PFSK-1 (cell line): Measurements from ENCODE around the gene GRB10.

ENCODE experiments used
- FOXP2 ChIP-seq: optimal IDR thresholded peaks from 2 replicates; pipeline ENCODE3; 2011; ENCODE audit warnings: borderline replicate concordance, control low read depth, inconsistent platforms; ENCODE audit not compliant: insufficient read depth; ENCODE audit errors: extremely low read length, extremely low read depth
- POLR2AphosphoS5 ChIP-seq: IDR thresholded peaks from 2 replicates; pipeline ENCODE4 v1.6.1; 2012; ENCODE audit warnings: low read depth, mild to moderate bottlenecking, control low read depth, low read length, moderate library complexity
- SIN3A ChIP-seq: IDR thresholded peaks from 2 replicates; pipeline ENCODE4 v1.6.1; 2012; ENCODE audit warnings: mild to moderate bottlenecking, low read length, moderate library complexity, borderline replicate concordance; ENCODE audit not compliant: insufficient read depth
- TAF1 ChIP-seq: IDR thresholded peaks from 2 replicates; pipeline ENCODE4 v1.6.1; 2012; ENCODE audit warnings: low read length, control low read depth, borderline replicate concordance; ENCODE audit not compliant: insufficient read depth
- TF ChIP-seq, protein P1 (sequence below), 2 experiments: IDR thresholded peaks; 2 replicates each; pipeline versions ENCODE4 v1.6.1 to v1.8.0; 2011 to 2012; ENCODE audit warnings: low read depth in 2 of 2, low read length in 2 of 2, control low read depth in 1 of 2, inconsistent platforms in 1 of 2, mild to moderate bottlenecking in 1 of 2, moderate library complexity in 1 of 2; ENCODE audit not compliant: insufficient read depth in 1 of 2

Gene GRB10

GRCh38 chr7:50826371-50827172 is 43.9 kb upstream of the GRB10 start:
- TF ChIP-seq FOXP2 (no peak), POLR2AphosphoS5 (no peak), SIN3A (no peak), TAF1 (no peak)

DNA sequence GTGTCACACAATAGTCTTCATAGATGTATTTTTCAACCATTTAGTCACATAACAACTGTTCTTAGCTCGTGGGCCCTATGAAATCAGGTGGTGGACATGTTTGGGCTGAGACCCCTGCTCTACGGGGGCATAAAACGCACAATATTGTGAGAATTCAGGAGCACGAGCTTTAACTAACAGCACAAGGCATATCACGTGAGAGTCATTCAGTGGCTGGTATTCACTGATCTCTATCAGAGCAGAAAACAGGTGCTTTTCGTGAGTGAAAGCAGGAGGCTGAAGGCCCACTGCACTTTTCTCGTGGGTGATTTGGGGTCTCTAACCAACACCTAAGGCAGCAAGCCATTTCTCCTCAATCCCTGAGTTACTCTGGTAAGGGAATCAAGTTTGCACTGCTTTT is 42.8 kb upstream of the GRB10 start:
- TF ChIP-seq TAF1 = no peak
- no peak for TF ChIP-seq SIN3A
- TF ChIP-seq FOXP2 = no peak
- no peak for TF ChIP-seq POLR2AphosphoS5
- TF ChIP-seq, protein P1, sequence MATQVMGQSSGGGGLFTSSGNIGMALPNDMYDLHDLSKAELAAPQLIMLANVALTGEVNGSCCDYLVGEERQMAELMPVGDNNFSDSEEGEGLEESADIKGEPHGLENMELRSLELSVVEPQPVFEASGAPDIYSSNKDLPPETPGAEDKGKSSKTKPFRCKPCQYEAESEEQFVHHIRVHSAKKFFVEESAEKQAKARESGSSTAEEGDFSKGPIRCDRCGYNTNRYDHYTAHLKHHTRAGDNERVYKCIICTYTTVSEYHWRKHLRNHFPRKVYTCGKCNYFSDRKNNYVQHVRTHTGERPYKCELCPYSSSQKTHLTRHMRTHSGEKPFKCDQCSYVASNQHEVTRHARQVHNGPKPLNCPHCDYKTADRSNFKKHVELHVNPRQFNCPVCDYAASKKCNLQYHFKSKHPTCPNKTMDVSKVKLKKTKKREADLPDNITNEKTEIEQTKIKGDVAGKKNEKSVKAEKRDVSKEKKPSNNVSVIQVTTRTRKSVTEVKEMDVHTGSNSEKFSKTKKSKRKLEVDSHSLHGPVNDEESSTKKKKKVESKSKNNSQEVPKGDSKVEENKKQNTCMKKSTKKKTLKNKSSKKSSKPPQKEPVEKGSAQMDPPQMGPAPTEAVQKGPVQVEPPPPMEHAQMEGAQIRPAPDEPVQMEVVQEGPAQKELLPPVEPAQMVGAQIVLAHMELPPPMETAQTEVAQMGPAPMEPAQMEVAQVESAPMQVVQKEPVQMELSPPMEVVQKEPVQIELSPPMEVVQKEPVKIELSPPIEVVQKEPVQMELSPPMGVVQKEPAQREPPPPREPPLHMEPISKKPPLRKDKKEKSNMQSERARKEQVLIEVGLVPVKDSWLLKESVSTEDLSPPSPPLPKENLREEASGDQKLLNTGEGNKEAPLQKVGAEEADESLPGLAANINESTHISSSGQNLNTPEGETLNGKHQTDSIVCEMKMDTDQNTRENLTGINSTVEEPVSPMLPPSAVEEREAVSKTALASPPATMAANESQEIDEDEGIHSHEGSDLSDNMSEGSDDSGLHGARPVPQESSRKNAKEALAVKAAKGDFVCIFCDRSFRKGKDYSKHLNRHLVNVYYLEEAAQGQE (IDR thresholded peaks at IDR 0.05; ENCODE audit: insufficient read depth in 1 of 2, low read depth in 2 of 2, low read length in 2 of 2) = no peak

- TF ChIP-seq POLR2AphosphoS5 (no peak), FOXP2 (no peak), SIN3A (no peak), TAF1 (no peak)
- TF ChIP-seq, protein P1 (IDR thresholded peaks at IDR 0.05; ENCODE audit: insufficient read depth in 1 of 2, low read depth in 2 of 2, low read length in 2 of 2) = no peak
These were observed 42.2 kb upstream of the GRB10 start for GRCh38 chr7:50824882-50825281.

GRCh38 chr7:50822706-50823105 is 40.0 kb upstream of the GRB10 start:
- no peak for TF ChIP-seq POLR2AphosphoS5
- no peak for TF ChIP-seq SIN3A
- no peak for TF ChIP-seq TAF1
- TF ChIP-seq, protein P1 (IDR thresholded peaks at IDR 0.05; ENCODE audit: insufficient read depth in 1 of 2, low read depth in 2 of 2, low read length in 2 of 2) = no peak
- TF ChIP-seq FOXP2 = no peak

DNA sequence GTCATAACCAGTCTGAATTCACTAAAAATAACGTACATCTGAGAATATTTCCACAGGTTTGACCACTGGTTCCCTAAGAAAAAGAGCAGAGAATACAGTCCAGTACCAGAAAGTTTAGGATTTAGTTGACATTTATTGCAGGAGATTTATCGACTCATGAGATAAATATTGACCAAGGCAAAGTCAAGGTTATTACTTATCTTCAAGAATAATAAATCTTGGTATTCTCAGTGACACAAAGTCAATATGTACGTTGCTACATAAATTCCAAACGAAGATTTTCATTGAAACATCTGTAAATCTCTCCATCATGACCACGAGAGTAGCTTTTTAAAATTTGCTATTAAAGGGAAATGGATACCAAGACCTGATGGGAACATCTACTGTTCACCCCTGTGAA is 39.4 kb upstream of the GRB10 start:
- no peak for TF ChIP-seq TAF1
- no peak for TF ChIP-seq POLR2AphosphoS5
- TF ChIP-seq FOXP2 = no peak
- no peak for TF ChIP-seq SIN3A
- TF ChIP-seq, protein P1 (IDR thresholded peaks at IDR 0.05; ENCODE audit: insufficient read depth in 1 of 2, low read depth in 2 of 2, low read length in 2 of 2) = no peak
